H9 (cell line): ENCODE data around the gene CALR3. TPM values are rescaled to one million over a fixed set of nuclear protein-coding genes. Genes with fewer than 3 reads are reported as not detected.

Experiments
- DNase-seq: peaks from one replicate; pipeline ENCODE4 v3.0.0-alpha.2; 2017
- H2AFZ ChIP-seq: one replicate; pipeline ENCODE4 v1.6.1; 2013; ENCODE audit warnings: mild to moderate bottlenecking, low read length, control low read depth, moderate library complexity
- H2AK5ac ChIP-seq: 2 replicates; pipeline ENCODE4 v1.6.1; 2013; ENCODE audit warnings: low read length, control low read depth, mixed read lengths; ENCODE audit not compliant: insufficient read length
- H2BK120ac ChIP-seq: one replicate; pipeline ENCODE4 v1.6.1; 2013; ENCODE audit warnings: low read depth, mild to moderate bottlenecking, low read length, control low read depth, inconsistent platforms; ENCODE audit not compliant: poor library complexity, severe bottlenecking
- H2BK12ac ChIP-seq: 2 replicates; pipeline ENCODE4 v1.6.1; 2013; ENCODE audit warnings: low read length, control low read depth, mixed read lengths, low read depth; ENCODE audit not compliant: insufficient read length
- H2BK15ac ChIP-seq: 2 replicates; pipeline ENCODE4 v1.6.1; 2013; ENCODE audit warnings: low read depth, low read length, control low read depth
- H2BK20ac ChIP-seq: one replicate; pipeline ENCODE4 v1.6.1; 2013; ENCODE audit warnings: low read depth, mild to moderate bottlenecking, low read length, control low read depth, inconsistent platforms; ENCODE audit not compliant: poor library complexity, severe bottlenecking
- H2BK5ac ChIP-seq: 2 replicates; pipeline ENCODE4 v1.6.1; 2013; ENCODE audit warnings: low read length, control low read depth, mixed read lengths; ENCODE audit not compliant: insufficient read length
- H3K14ac ChIP-seq: 2 replicates; pipeline ENCODE4 v1.6.1; 2013; ENCODE audit warnings: low read length, control low read depth; ENCODE audit not compliant: insufficient read depth
- H3K18ac ChIP-seq: 2 replicates; pipeline ENCODE4 v1.6.1; 2013; ENCODE audit warnings: low read depth, mild to moderate bottlenecking, mixed read lengths, low read length, control low read depth; ENCODE audit not compliant: insufficient read length
- H3K23ac ChIP-seq: 2 replicates; pipeline ENCODE4 v1.6.1; 2013; ENCODE audit warnings: low read length, control low read depth, mixed read lengths, low read depth; ENCODE audit not compliant: insufficient read length
- H3K23me2 ChIP-seq: 2 replicates; pipeline ENCODE4 v1.6.1; 2013; ENCODE audit warnings: low read depth, mild to moderate bottlenecking, mixed read lengths, low read length, control low read depth; ENCODE audit not compliant: insufficient read length, poor library complexity, severe bottlenecking
- H3K27ac ChIP-seq: 2 replicates; pipeline ENCODE4 v1.5.1; 2013; ENCODE audit warnings: low read length, control low read depth, mixed read lengths, low read depth; ENCODE audit not compliant: insufficient read length
- H3K27me3 ChIP-seq: 2 replicates; pipeline ENCODE4 v1.6.1; 2013; ENCODE audit warnings: low read length, control low read depth, inconsistent platforms; ENCODE audit not compliant: insufficient read depth
- H3K4ac ChIP-seq: 2 replicates; pipeline ENCODE4 v1.6.1; 2013; ENCODE audit warnings: low read depth, mild to moderate bottlenecking, control low read depth, inconsistent platforms, low read length, moderate library complexity
- H3K4me1 ChIP-seq: 2 replicates; pipeline ENCODE4 v1.6.1; 2013; ENCODE audit warnings: low read length, control low read depth, inconsistent platforms; ENCODE audit not compliant: insufficient read depth
- H3K4me2 ChIP-seq: 2 replicates; pipeline ENCODE4 v1.6.1; 2013; ENCODE audit warnings: low read length, control low read depth, mixed read lengths; ENCODE audit not compliant: insufficient read length, insufficient read depth
- H3K56ac ChIP-seq: 2 replicates; pipeline ENCODE4 v1.6.1; 2013; ENCODE audit warnings: low read depth, mild to moderate bottlenecking, mixed read lengths, low read length, control low read depth; ENCODE audit not compliant: insufficient read length
- H3K79me1 ChIP-seq: 2 replicates; pipeline ENCODE4 v1.6.1; 2013; ENCODE audit warnings: low read depth, mild to moderate bottlenecking, moderate library complexity, low read length, control low read depth, inconsistent platforms; ENCODE audit not compliant: insufficient read depth, poor library complexity, severe bottlenecking
- H3K79me2 ChIP-seq: 2 replicates; pipeline ENCODE4 v1.6.1; 2013; ENCODE audit warnings: low read length, control low read depth, inconsistent platforms; ENCODE audit not compliant: insufficient read depth
- H3K9ac ChIP-seq: 2 replicates; pipeline ENCODE4 v1.6.1; 2013; ENCODE audit warnings: low read length, control low read depth, mixed read lengths; ENCODE audit not compliant: insufficient read length; ENCODE audit errors: extremely low read depth
- H3K9me3 ChIP-seq: one replicate; pipeline ENCODE4 v1.6.1; 2013; ENCODE audit warnings: low read depth, low read length, inconsistent platforms; ENCODE audit not compliant: control insufficient read depth
- H3T11ph ChIP-seq: one replicate; pipeline ENCODE4 v1.6.1; 2013; ENCODE audit warnings: mild to moderate bottlenecking, low read length, control low read depth, inconsistent platforms
- H4K20me1 ChIP-seq: one replicate; pipeline ENCODE4 v1.6.1; 2013; ENCODE audit not compliant: control insufficient read depth, insufficient read length, insufficient read depth
- H4K5ac ChIP-seq: 2 replicates; pipeline ENCODE4 v1.6.1; 2013; ENCODE audit warnings: low read depth, mild to moderate bottlenecking, mixed read lengths, low read length, control low read depth; ENCODE audit not compliant: insufficient read length
- H4K8ac ChIP-seq: replicated peaks from 2 replicates; pipeline ENCODE4 v1.6.1; 2013; ENCODE audit warnings: low read length, control low read depth, mixed read lengths, low read depth; ENCODE audit not compliant: insufficient read length
- H4K91ac ChIP-seq: 2 replicates; pipeline ENCODE4 v1.6.1; 2013; ENCODE audit warnings: low read depth, mild to moderate bottlenecking, moderate library complexity, mixed read lengths, low read length, control low read depth; ENCODE audit not compliant: insufficient read length
- H3K27ac Mint-ChIP-seq, 3 experiments: 2 replicates in 2 of 3; 3 replicates in 1 of 3; pipeline ENCODE4 v1.8.0; 2020 to 2021; ENCODE audit warnings: mixed read lengths in 3 of 3, mild to moderate bottlenecking in 1 of 3, moderate library complexity in 1 of 3
- H3K27me3 Mint-ChIP-seq: 2 replicates; pipeline ENCODE4 v1.8.0; 2021; ENCODE audit warnings: low read depth, mild to moderate bottlenecking, moderate library complexity, mixed read lengths
- H3K36me3 Mint-ChIP-seq, 3 experiments: 2 replicates in 2 of 3; 3 replicates in 1 of 3; pipeline ENCODE4 v1.8.0; 2020 to 2021; ENCODE audit warnings: low read depth in 3 of 3, mixed read lengths in 3 of 3; ENCODE audit not compliant: insufficient read depth in 1 of 3
- H3K4me1 Mint-ChIP-seq, 2 experiments: 2 replicates each; pipeline ENCODE4 v1.8.0; 2020; ENCODE audit warnings: mixed read lengths in 2 of 2
- H3K4me3 Mint-ChIP-seq, 2 experiments: 2 replicates in 1 of 2; 3 replicates in 1 of 2; pipeline ENCODE4 v1.8.0; 2020 to 2021; ENCODE audit warnings: mild to moderate bottlenecking in 2 of 2, mixed read lengths in 2 of 2, moderate library complexity in 1 of 2
- H3K9me3 Mint-ChIP-seq, 2 experiments: 2 replicates in 1 of 2; 3 replicates in 1 of 2; pipeline ENCODE4 v1.8.0; 2020; ENCODE audit warnings: mild to moderate bottlenecking in 2 of 2, mixed read lengths in 2 of 2, moderate library complexity in 1 of 2
- CTCF ChIP-seq: fragments of 200-600 bp; sonication (generic); conservative IDR thresholded peaks from 3 replicates; pipeline ENCODE4 v1.8.0; 2021; ENCODE audit warnings: antibody characterized with exemption, mild to moderate bottlenecking
- WGBS: extraction: QIAGEN DNeasy Blood & Tissue Kit; methylation state at CpG from one replicate; pipeline ENCODE4 v1.1.7; 2013; ENCODE audit warnings: missing lambda C conversion rate, low lambda C conversion rate, mixed read lengths; ENCODE audit not compliant: insufficient read length; ENCODE audit errors: extremely low coverage; 5-methylcytosine and 5-hydroxymethylcytosine counted together
- total RNA-seq: library from RNA; stranded (reverse); gene quantifications from 2 replicates; pipeline ENCODE4 v1.2.1, GENCODE V29; 2021

Gene CALR3
- total RNA-seq, 1 experiment from 2014 or later: 0.44 TPM

- H3K27ac ChIP-seq: no peak overlapping the region
- no peaks in the 10 kb centered on the region for H3K9me3 ChIP-seq
- no peaks in the 10 kb centered on the region for H4K20me1 ChIP-seq
- no peak overlapping the region for H2AK5ac ChIP-seq
- H3K56ac ChIP-seq: no peak overlapping the region
- H3K9ac ChIP-seq: no peak overlapping the region
- H3K23me2 ChIP-seq: no peaks in the 10 kb centered on the region
- Mint-ChIP-seq H3K36me3 (peaks cover 0 to 8% (median 7%) of the 10 kb centered on the region in 3 experiments; a peak in 4 of 7 replicates), H3K4me1 (peaks cover 13 to 34% of the 10 kb centered on the region in 2 experiments), H3K9me3 (no peaks in the 10 kb centered on the region), H3K27ac (peak overlapping the region; percentile 58 to 96 (median 79); a peak in 6 of 7 replicates), H3K4me3 (no peak overlapping the region), H3K27me3 (no peaks in the 10 kb centered on the region; the same call in 1 of the 2 replicates)
- H4K91ac ChIP-seq: no peak overlapping the region
- DNase-seq: no peak
- H2BK5ac ChIP-seq: no peak overlapping the region
- peaks cover 28% of the 10 kb centered on the region; the same call in 1 of the 2 replicates for H3K79me2 ChIP-seq
- no peaks in the 10 kb centered on the region for H3K27me3 ChIP-seq
- no peak for TF ChIP-seq CTCF
- no peak overlapping the region for H3K23ac ChIP-seq
- H3K4me1 ChIP-seq: no peaks in the 10 kb centered on the region; the same call in 1 of the 2 replicates
- no peak overlapping the region for H3K14ac ChIP-seq
- no peak overlapping the region for H4K8ac ChIP-seq
- H2BK12ac ChIP-seq: no peak overlapping the region
- no peak overlapping the region for H2BK15ac ChIP-seq
- WGBS: no CpG with 5 or more reads among the region's 12 CpGs
- H2BK120ac ChIP-seq: no peak overlapping the region
- no peak overlapping the region for H2AFZ ChIP-seq
- H2BK20ac ChIP-seq: no peak overlapping the region
- H3K18ac ChIP-seq: no peak overlapping the region
- H3K4ac ChIP-seq: no peak overlapping the region
- H3K4me2 ChIP-seq: no peak overlapping the region
- H4K5ac ChIP-seq: no peak overlapping the region
- H3T11ph ChIP-seq: no peak overlapping the region
- peaks cover 4% of the 10 kb centered on the region for H3K79me1 ChIP-seq
These were observed 31.9 kb downstream of the CALR3 start for GRCh38 chr19:16463991-16464575.
